ENCODE results near the gene CRIP3.

Gene CRIP3

DNA sequence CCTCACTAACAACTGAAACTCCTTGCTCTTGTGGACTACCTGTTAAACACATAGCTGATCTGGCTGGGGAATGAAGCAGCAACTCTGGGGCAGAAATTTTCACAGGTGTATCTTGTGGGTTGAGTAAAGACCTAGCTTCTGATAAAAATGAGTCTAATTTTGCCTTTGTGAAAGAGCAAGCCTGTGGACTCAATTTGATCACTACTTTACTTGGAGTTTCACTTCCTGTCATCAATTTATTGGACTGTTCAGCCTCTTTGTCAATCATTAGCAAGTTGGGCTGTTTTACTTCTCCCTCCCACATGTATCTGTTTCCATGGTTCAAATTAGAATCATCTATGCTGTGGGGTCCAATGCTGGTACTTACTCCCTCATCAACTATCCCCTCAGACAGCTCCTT, 29.6 kb upstream of the CRIP3 start:
- H3F3A ChIP-seq (ENCODE audit: low read depth), result no peaks in the 10 kb centered on the region
- peaks cover 61% of the 10 kb centered on the region; the same call in 1 of the 2 replicates for H3K36me3 ChIP-seq (ENCODE audit: insufficient read depth, low read length)
- H3K4me2 ChIP-seq (ENCODE audit: low read depth, low read length, poor library complexity, severe bottlenecking), result no peak overlapping the region

GRCh38 chr6:43336382-43336781, 27.8 kb upstream of the CRIP3 start:
- no peak overlapping the region for H2AFZ ChIP-seq (ENCODE audit: low read length)
- H3K9me3 ChIP-seq (ENCODE audit: insufficient read depth, low read depth, low read length), result no peaks in the 10 kb centered on the region
- peaks cover 43% of the 10 kb centered on the region; the same call in 1 of the 2 replicates for H3K36me3 ChIP-seq (ENCODE audit: insufficient read depth, low read length)
- no peaks in the 10 kb centered on the region for H4K20me1 ChIP-seq (ENCODE audit: insufficient read depth, low read length, poor library complexity, severe bottlenecking)
- no peaks in the 10 kb centered on the region for H3F3A ChIP-seq (ENCODE audit: low read depth)
- H3K79me2 ChIP-seq (ENCODE audit: insufficient read depth, low read length), result no peaks in the 10 kb centered on the region
- H3K4me2 ChIP-seq (ENCODE audit: low read depth, low read length, poor library complexity, severe bottlenecking), result no peak overlapping the region
- H3K9ac ChIP-seq (ENCODE audit: low read depth, low read length, poor library complexity, severe bottlenecking), result no peak overlapping the region
- H3K4me1 ChIP-seq (ENCODE audit: insufficient read depth, low read length, poor library complexity, severe bottlenecking), result peaks cover 4% of the 10 kb centered on the region
- no peak overlapping the region for H3K4me3 ChIP-seq (ENCODE audit: low read length, poor library complexity, severe bottlenecking)
- TF ChIP-seq EZH2phosphoT487 (IDR thresholded peaks at IDR 0.05; ENCODE audit: borderline replicate concordance), result no peak
- no peak for TF ChIP-seq CTCF (conservative IDR thresholded peaks at IDR 0.05; ENCODE audit: low read length)
- H3K9me2 ChIP-seq (replicated peaks; ENCODE audit: low read depth, low read length), result no peaks in the 10 kb centered on the region
- H3K27me3 ChIP-seq (ENCODE audit: insufficient read depth, low read length, poor library complexity, severe bottlenecking), result no peaks in the 10 kb centered on the region

More for the DNA sequence above, 29.6 kb upstream of the CRIP3 start:
- Histone ChIP-seq H3K9ac (ENCODE audit: low read depth, low read length, poor library complexity, severe bottlenecking) (no peak overlapping the region), H3K9me2 (replicated peaks; ENCODE audit: low read depth, low read length) (no peaks in the 10 kb centered on the region), H4K20me1 (ENCODE audit: insufficient read depth, low read length, poor library complexity, severe bottlenecking) (no peaks in the 10 kb centered on the region), H2AFZ (ENCODE audit: low read length) (no peak overlapping the region), H3K9me3 (ENCODE audit: insufficient read depth, low read depth, low read length) (no peaks in the 10 kb centered on the region), H3K4me3 (ENCODE audit: low read length, poor library complexity, severe bottlenecking) (no peak overlapping the region), H3K27me3 (ENCODE audit: insufficient read depth, low read length, poor library complexity, severe bottlenecking) (no peaks in the 10 kb centered on the region), H3K4me1 (ENCODE audit: insufficient read depth, low read length, poor library complexity, severe bottlenecking) (no peaks in the 10 kb centered on the region), H3K79me2 (ENCODE audit: insufficient read depth, low read length) (no peaks in the 10 kb centered on the region)
- TF ChIP-seq CTCF (conservative IDR thresholded peaks at IDR 0.05; ENCODE audit: low read length) (no peak), EZH2phosphoT487 (IDR thresholded peaks at IDR 0.05; ENCODE audit: borderline replicate concordance) (no peak)

GRCh38 chr6:43335469-43335868, 26.8 kb upstream of the CRIP3 start:
- no peaks in the 10 kb centered on the region for H3K9me3 ChIP-seq (ENCODE audit: insufficient read depth, low read depth, low read length)
- TF ChIP-seq EZH2phosphoT487 (IDR thresholded peaks at IDR 0.05; ENCODE audit: borderline replicate concordance), result no peak
- TF ChIP-seq CTCF (conservative IDR thresholded peaks at IDR 0.05; ENCODE audit: low read length), result no peak
- no peaks in the 10 kb centered on the region for H3K79me2 ChIP-seq (ENCODE audit: insufficient read depth, low read length)
- no peak overlapping the region for H2AFZ ChIP-seq (ENCODE audit: low read length)
- no peak overlapping the region for H3K9ac ChIP-seq (ENCODE audit: low read depth, low read length, poor library complexity, severe bottlenecking)
- no peak overlapping the region for H3K4me2 ChIP-seq (ENCODE audit: low read depth, low read length, poor library complexity, severe bottlenecking)
- peaks cover 7% of the 10 kb centered on the region for H3K4me1 ChIP-seq (ENCODE audit: insufficient read depth, low read length, poor library complexity, severe bottlenecking)
- H4K20me1 ChIP-seq (ENCODE audit: insufficient read depth, low read length, poor library complexity, severe bottlenecking), result no peaks in the 10 kb centered on the region
- no peaks in the 10 kb centered on the region for H3K9me2 ChIP-seq (replicated peaks; ENCODE audit: low read depth, low read length)
- H3K4me3 ChIP-seq (ENCODE audit: low read length, poor library complexity, severe bottlenecking), result no peak overlapping the region
- H3K27me3 ChIP-seq (ENCODE audit: insufficient read depth, low read length, poor library complexity, severe bottlenecking), result no peaks in the 10 kb centered on the region
- no peaks in the 10 kb centered on the region for H3F3A ChIP-seq (ENCODE audit: low read depth)
- H3K36me3 ChIP-seq (ENCODE audit: insufficient read depth, low read length), result peaks cover 34% of the 10 kb centered on the region; the same call in 1 of the 2 replicates
